ENCODE results near the gene FUS.

DNA sequence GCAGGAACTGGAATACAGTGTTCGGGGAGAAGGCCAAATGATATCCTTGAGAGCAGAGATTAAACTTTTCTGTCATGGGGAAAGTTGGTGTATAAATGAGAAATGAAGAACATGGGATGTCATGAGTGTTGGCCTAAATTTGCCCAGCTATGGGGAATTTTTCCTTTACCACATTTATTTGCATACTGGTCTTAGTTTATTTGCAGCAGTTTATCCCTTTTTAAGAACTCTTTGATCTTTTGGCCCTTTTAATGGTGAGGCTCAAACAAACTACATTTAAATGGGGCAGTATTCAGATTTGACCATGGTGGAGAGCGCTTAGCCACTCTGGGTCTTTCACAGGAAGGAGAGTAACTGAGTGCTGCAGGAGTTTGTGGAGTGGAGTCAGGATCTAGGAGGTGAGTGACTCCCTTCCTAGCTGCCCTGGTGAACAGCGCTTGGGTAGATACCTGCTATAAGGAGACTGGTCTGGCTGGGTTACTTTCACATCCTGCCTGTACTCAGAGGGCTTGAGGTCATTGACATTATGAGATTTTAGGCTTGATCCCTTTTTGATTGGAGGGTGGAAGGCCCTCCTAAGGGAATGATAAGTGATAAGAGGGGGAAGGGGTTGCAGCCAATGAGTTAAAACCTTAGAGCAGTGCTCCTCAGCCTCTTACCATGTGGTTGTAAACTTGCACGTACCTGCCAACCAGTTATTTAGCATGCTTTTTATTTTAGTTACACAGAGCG is 11.9 kb downstream of the FUS start:
- TF ChIP-seq, protein P1, sequence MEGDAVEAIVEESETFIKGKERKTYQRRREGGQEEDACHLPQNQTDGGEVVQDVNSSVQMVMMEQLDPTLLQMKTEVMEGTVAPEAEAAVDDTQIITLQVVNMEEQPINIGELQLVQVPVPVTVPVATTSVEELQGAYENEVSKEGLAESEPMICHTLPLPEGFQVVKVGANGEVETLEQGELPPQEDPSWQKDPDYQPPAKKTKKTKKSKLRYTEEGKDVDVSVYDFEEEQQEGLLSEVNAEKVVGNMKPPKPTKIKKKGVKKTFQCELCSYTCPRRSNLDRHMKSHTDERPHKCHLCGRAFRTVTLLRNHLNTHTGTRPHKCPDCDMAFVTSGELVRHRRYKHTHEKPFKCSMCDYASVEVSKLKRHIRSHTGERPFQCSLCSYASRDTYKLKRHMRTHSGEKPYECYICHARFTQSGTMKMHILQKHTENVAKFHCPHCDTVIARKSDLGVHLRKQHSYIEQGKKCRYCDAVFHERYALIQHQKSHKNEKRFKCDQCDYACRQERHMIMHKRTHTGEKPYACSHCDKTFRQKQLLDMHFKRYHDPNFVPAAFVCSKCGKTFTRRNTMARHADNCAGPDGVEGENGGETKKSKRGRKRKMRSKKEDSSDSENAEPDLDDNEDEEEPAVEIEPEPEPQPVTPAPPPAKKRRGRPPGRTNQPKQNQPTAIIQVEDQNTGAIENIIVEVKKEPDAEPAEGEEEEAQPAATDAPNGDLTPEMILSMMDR (conservative IDR thresholded peaks at IDR 0.05; ENCODE audit: low read depth in 2 of 2) = no peak
- TF ChIP-seq EZH2 (IDR thresholded peaks at IDR 0.05; ENCODE audit: low read depth, unreplicated experiment) = no peak
- no peak for TF ChIP-seq POLR2AphosphoS5 (IDR thresholded peaks at IDR 0.05; ENCODE audit: low read depth)
- no peak for TF ChIP-seq EZH2phosphoT487 (IDR thresholded peaks at IDR 0.05; ENCODE audit: unreplicated experiment)
- no peak for TF ChIP-seq CREB1 (CRISPR knock-in tag; IDR thresholded peaks at IDR 0.05; ENCODE audit: low read depth)
